Sciatic nerve (tissue), 2 donors: Measurements from ENCODE around the gene CLEC2B. TPM values are rescaled to one million over a fixed set of nuclear protein-coding genes. Genes with fewer than 3 reads are reported as not detected.

Source experiments
- ATAC-seq: fragments of 200-7000 bp; cut with Tn5 transposase; one replicate; pipeline ENCODE4 v1.9.1; 2020; ENCODE audit warnings: mild to moderate bottlenecking, moderate library complexity
- DNase-seq: peaks from one replicate; pipeline ENCODE4 v3.0.0-alpha.2; 2020; ENCODE audit warnings: low spot score
- intact Hi-C: fragments of 100-400 bp; cut with DNase I; formaldehyde crosslinking; loops from one replicate; pipeline ENCODE4 v1.14.2; 2022
- total RNA-seq: library from RNA; stranded (reverse); fragmentation: NEBNext Ultra II Directional; extraction: Animal tissue kit (Norgen Biotek cat#: 25700); gene quantifications from one replicate; pipeline ENCODE4 v1.2.1, GENCODE V29; 2021
- donor health status: DM: no; HTN: no; CAD: no.
- donor health status: DM: no; HTN: no; CAD: no.

Gene CLEC2B
- total RNA-seq, 1 donor from 2014 or later: 32.6 TPM

- intact Hi-C loops: no loop called here
Measured at GRCh38 chr12:9872742-9873141, 3.6 kb upstream of the CLEC2B start.

GRCh38 chr12:9872162-9872561 lies 3.0 kb upstream of the CLEC2B start:
- ATAC-seq (peak; percentile 1), DNase-seq (no peak)
- intact Hi-C loops: no loop called here

More at GRCh38 chr12:9872742-9873141, 3.6 kb upstream of the CLEC2B start:
- DNase-seq (no peak), ATAC-seq (peak; percentile 50)

GRCh38 chr12:9870286-9870866 lies 1.2 kb upstream of the CLEC2B start:
- intact Hi-C loops: no loop called here
- DNase-seq (no peak), ATAC-seq (peak; percentile 55)

- DNase-seq: no peak
- intact Hi-C loops: no loop called here
- no peak for ATAC-seq
Measured at GRCh38 chr12:9868951-9869306, 225 bp downstream of the CLEC2B start.

GRCh38 chr12:9868311-9868801 lies 798 bp downstream of the CLEC2B start:
- intact Hi-C loops: no loop called here
- no peak for ATAC-seq
- DNase-seq: no peak

DNA sequence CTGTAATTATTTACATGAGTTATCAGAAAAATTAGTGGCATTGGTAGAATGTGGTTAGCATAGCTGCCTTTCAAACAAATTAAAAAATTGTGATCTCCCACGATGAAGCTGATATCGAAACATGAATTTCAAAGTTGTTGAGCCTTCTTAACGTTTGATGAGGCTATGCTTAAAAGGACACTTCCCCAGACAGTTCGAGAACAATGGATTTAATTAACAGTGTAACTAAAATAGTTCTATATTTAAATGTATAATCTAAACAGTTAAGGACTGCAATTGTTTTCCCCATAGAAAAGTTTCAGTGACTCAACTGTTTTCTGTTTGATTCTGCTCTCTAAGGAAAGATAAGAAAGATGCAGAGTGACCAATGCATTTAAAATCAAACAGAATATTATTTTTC lies 1.6 kb downstream of the CLEC2B start:
- ATAC-seq (no peak), DNase-seq (no peak)
- intact Hi-C loops: no loop called here

- intact Hi-C loops: no loop called here
- ATAC-seq: no peak
- no peak for DNase-seq
Measured at GRCh38 chr12:9866860-9867269, 2.3 kb downstream of the CLEC2B start.

GRCh38 chr12:9864913-9865675 lies 4.1 kb downstream of the CLEC2B start:
- intact Hi-C loops: no loop called here
- DNase-seq (no peak), ATAC-seq (no peak)

DNA sequence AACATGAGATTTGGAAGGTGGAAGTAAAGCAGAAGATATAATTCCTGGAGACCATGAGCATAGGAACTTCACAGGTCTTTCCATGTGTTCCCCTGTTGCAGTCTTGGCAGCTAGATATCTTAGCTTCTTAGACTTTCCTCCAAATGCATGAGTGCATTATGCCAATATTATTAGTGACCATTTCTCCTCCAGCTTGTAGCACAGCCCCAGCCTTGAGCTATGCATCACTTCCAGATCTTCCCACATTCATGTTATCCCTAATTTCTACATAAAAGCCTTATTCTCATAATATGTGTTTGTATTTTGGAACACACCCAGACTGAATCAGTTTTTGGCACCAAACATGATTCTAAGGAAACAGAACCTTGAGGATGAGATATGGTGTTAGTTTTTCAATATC lies 11.0 kb downstream of the CLEC2B start:
- no peak for ATAC-seq
- intact Hi-C loops: no loop called here

GRCh38 chr12:9856894-9857293 lies 12.3 kb downstream of the CLEC2B start:
- ATAC-seq (no peak), DNase-seq (no peak)
- intact Hi-C loops: no loop called here

More for the DNA sequence above, 11.0 kb downstream of the CLEC2B start:
- DNase-seq: no peak

DNA sequence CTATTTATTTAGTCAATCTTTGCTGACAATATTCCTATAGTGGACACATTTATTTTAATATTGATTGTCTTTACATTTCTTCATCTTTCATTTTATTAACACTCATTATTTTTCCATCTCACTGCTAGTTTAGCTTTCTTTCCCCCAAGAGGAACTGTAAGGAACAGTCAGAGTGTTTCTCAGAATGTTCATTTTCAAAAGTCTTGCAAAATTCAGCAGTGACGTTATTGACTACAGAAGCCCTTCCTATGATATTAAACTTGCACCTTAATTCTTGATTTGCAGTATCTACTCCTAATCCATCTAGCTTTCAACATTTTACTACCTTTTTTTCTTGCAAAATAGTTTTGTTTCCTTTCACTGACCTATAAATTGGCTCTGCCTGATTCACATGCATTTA lies 13.0 kb downstream of the CLEC2B start:
- ATAC-seq (no peak), DNase-seq (no peak)
- intact Hi-C loops: no loop called here

DNA sequence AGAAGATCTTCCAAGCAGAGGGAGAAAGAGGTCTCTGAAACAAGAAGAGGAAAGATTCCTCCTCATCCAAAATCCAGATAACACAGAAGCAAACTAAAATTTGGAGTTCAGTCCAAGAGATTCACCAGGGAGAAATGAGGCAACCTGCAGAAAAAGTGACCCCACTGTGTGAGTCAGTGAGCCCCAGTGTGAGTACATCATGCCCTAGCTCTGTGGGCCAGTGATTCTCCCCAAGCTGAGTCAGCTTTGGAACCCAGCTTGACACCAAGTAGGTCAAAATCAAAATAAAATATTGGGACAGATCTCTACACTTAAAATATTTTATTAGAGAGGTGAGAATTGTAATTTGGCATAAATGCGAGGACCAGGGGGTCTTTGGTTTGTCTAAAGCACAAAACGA lies 17.2 kb downstream of the CLEC2B start:
- DNase-seq (no peak), ATAC-seq (no peak)
- intact Hi-C loops: no loop called here

DNA sequence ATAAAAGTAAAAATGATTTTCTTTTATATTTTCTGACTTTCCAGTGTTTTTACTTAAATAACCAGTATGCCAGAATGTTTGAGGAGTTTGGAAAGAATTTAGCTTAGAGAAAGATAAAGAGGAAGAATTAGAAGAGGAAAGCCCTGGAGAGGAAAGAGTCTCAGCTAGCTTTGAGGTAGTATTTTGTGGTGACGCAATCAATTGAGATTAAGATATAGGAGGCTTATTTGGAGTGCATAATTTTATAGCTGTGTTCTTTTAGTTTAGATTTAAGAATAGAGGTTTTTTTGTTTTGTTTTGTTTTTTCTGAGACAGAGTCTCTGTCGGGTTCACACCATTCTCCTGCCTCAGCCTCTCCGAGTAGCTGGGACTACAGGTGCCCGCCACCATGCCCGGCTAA lies 18.1 kb downstream of the CLEC2B start:
- intact Hi-C loops: no loop called here

DNA sequence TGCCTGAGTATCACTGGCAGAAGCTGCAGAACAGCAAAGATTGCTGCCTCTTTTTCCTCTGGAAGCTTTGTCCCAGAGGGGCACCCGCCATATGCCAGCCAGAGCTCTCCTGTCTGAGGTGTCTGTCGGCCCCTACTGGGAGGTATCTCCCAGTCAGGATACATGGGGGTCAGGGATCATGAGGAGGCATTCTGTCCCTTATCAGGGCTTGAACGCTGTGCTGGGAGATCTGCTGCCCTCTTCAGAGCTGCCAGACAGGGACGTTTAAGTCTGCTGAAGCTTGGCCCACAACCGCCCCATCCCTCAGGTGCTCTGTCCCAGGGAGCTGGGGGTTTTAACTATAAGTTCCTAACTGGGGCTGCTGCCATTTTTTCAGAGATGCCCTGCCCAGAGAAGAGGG lies 20.3 kb downstream of the CLEC2B start:
- intact Hi-C loops: no loop called here
- ATAC-seq (no peak), DNase-seq (no peak)

More for the DNA sequence above, 18.1 kb downstream of the CLEC2B start:
- DNase-seq: no peak
- no peak for ATAC-seq

DNA sequence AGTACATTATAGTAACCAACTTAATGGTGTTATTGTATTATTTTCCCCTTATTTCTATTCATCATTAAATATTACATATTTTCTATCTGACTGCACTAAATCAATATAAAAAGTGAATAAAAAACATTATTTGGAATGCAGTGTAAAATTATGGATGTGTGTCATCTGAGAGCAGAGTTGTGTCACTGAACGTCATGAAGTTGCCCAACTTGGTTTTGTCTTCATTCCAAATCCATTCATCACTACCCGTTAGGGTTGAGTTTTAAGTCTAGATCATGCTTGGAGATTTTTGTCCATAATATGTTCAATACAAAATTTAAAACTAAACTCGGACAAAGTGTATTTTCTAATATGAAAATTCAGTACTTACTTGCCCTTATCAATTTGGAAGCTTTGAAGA lies 25.7 kb downstream of the CLEC2B start:
- intact Hi-C loops: no loop called here
- no peak for ATAC-seq

DNA sequence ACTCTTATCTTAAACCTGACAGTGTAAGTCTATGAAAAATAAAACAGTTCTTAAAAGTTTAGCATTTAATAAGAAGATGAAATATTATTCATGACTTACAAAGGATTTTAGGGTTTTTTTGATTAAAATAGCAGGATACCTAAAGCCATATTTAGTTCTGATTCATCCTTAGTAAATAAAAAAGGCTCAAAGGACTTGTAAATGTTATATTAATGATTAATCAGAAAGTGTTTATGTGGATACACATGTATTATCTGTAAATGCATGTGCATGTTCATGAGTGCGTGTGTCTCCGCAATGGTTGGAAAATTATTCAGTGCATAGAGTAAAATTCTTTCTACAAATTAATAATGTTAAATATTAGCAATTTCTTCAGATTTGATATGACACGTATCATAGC lies 37.4 kb downstream of the CLEC2B start:
- intact Hi-C loops: no loop called here
- no peak for DNase-seq
- ATAC-seq: no peak

More for the DNA sequence above, 25.7 kb downstream of the CLEC2B start:
- DNase-seq: no peak

- no peak for ATAC-seq
- intact Hi-C loops: no loop called here
Measured at GRCh38 chr12:9829982-9830381, 39.2 kb downstream of the CLEC2B start.

GRCh38 chr12:9829483-9829882 lies 39.7 kb downstream of the CLEC2B start:
- intact Hi-C loops: no loop called here
- ATAC-seq (no peak), DNase-seq (no peak)

More at GRCh38 chr12:9829982-9830381, 39.2 kb downstream of the CLEC2B start:
- DNase-seq: no peak

GRCh38 chr12:9827209-9827888 lies 41.8 kb downstream of the CLEC2B start, which contains the start of gene KLRF1:
Gene KLRF1, plus strand, starts transcription at chr12:9827481. Its CDS starts 64 bp downstream, at chr12:9827545.
- intact Hi-C loops: no loop called here
- no peak for ATAC-seq
- DNase-seq: no peak
